Breast epithelium (tissue), 3 donors: ENCODE data around the gene MS4A5.

Experiments
- CTCF ChIP-seq, 3 donors: fragments of 450-650 bp; IDR thresholded peaks; one replicate each; pipeline ENCODE4 v1.5.1; 2016 to 2017; ENCODE audit warnings: antibody characterized with exemption in 3 of 3, mild to moderate bottlenecking in 3 of 3, moderate library complexity in 3 of 3
- POLR2A ChIP-seq: fragments of 450-650 bp; IDR thresholded peaks from one replicate; pipeline ENCODE4 v1.6.1; 2016; ENCODE audit warnings: antibody characterized with exemption, mild to moderate bottlenecking, moderate library complexity

DNA sequence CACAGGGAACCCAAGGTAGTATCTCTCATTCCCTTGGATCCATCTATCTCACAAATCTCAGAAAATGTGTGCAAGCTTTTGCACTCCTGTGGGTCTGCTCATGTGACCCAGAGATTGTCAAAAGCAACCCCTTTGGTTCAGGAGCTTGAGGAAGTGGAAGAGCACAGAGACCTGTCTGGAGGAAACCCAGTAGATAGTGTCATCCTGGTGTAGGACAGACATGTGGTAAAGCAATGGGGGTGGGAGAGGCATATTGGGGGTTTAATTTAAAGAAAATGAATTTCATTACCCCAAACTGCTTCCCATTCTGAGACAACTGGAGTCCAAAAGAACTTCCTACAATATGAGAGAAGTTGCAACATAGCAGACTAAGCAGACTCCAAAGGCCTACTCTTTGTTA is 39.0 kb upstream of the MS4A5 start:
- TF ChIP-seq CTCF (IDR thresholded peaks at IDR 0.05) (no peak), POLR2A (no peak)
